K562 (cell line): Measurements from ENCODE around the gene ROBO2. TPM values are rescaled to one million over a fixed set of nuclear protein-coding genes. Genes with fewer than 3 reads are reported as not detected.

Source experiments
- ATAC-seq: fragments of 200-7000 bp; cut with Tn5 transposase; 3 replicates; pipeline ENCODE4 v1.9.1; 2020; ENCODE audit warnings: moderate library complexity
- BruUV-seq: library from RNA; stranded (reverse); fragments of 400-500 nt; replicated peaks from 2 replicates; lab custom pipeline; 2021; lab: Mats Ljungman, UMichigan
- CTCF ChIA-PET: fragments of 300-600 bp; formaldehyde crosslinking; extraction: SDS; loops from one replicate; lab custom pipeline; 2021; ENCODE audit warnings: low intra/inter-chr PET ratio; lab: Yijun Ruan, JAX
- POLR2A ChIA-PET: fragments of 300-600, 350-650 bp; sonication (Branson Sonifier 250); formaldehyde crosslinking; extraction: SDS; loops from one replicate; lab custom pipeline; 2021; ENCODE audit warnings: antibody characterized with exemption, inconsistent platforms; lab: Yijun Ruan, JAX
- DNase-seq, 4 experiments: peaks; one replicate each; pipeline versions ENCODE4 v3.0.0 to v3.0.0-alpha.2; 2011 to 2018; ENCODE audit warnings: low spot score in 3 of 4, mixed read lengths in 3 of 4; ENCODE audit errors: extremely low read depth in 1 of 4
- FAIRE-seq: peaks from 2 replicates; lab custom pipeline; 2011; peaks lifted over from hg19 to GRCh38; lab: Jason Lieb, UNC
- H2AFZ ChIP-seq: 2 replicates; pipeline ENCODE4 v1.6.0; 2011; ENCODE audit warnings: low read depth, low read length, control low read depth, inconsistent platforms
- H3K27ac ChIP-seq: fragments of 200-600 bp; 3 replicates; pipeline ENCODE4 v1.8.0; 2011; ENCODE audit warnings: low read depth, mild to moderate bottlenecking, control low read depth, inconsistent platforms, low read length, moderate library complexity, mixed read lengths; ENCODE audit errors: extremely low read depth
- H3K27me3 ChIP-seq, 2 experiments: fragments of 300-600 bp in 1 of 2; 2 replicates in 1 of 2; 3 replicates in 1 of 2; pipeline versions ENCODE4 v1.6.0 to v1.8.0; 2011; ENCODE audit warnings: inconsistent platforms in 2 of 2, low read length in 2 of 2, mild to moderate bottlenecking in 1 of 2, mixed read lengths in 1 of 2, moderate library complexity in 1 of 2; ENCODE audit not compliant: control insufficient read depth in 2 of 2, insufficient read depth in 2 of 2
- H3K36me3 ChIP-seq: fragments of 300-600 bp; 3 replicates; pipeline ENCODE4 v1.8.0; 2011; ENCODE audit warnings: mild to moderate bottlenecking, low read length, inconsistent platforms; ENCODE audit not compliant: control insufficient read depth, insufficient read depth
- H3K4me1 ChIP-seq, 2 experiments: fragments of 200-600 bp in 1 of 2; replicated peaks in 1 of 2; 2 replicates in 1 of 2; 3 replicates in 1 of 2; pipeline versions ENCODE4 v1.5.1 to v1.8.0; 2011; ENCODE audit warnings: inconsistent platforms in 2 of 2, low read length in 2 of 2, mild to moderate bottlenecking in 1 of 2, mixed read lengths in 1 of 2, moderate library complexity in 1 of 2; ENCODE audit not compliant: control insufficient read depth in 2 of 2, insufficient read depth in 2 of 2
- H3K4me2 ChIP-seq: 2 replicates; pipeline ENCODE4 v1.6.1; 2011; ENCODE audit warnings: low read length, control low read depth, inconsistent platforms, mixed read lengths; ENCODE audit not compliant: insufficient read depth
- H3K4me3 ChIP-seq: fragments of 200-600 bp; sonication (generic), shearing (Covaris generic); 2 replicates; pipeline ENCODE4 v1.5.1; 2016; ENCODE audit warnings: control low read depth, inconsistent platforms
- H3K79me2 ChIP-seq: fragments of 200-600 bp; 3 replicates; pipeline ENCODE4 v1.8.0; 2011; ENCODE audit warnings: low read length, inconsistent platforms; ENCODE audit not compliant: control insufficient read depth, insufficient read depth
- H3K9ac ChIP-seq, 2 experiments: 2 replicates each; pipeline versions ENCODE4 v1.6.0 to v1.6.1; 2011; ENCODE audit warnings: low read depth in 2 of 2, low read length in 2 of 2, control low read depth in 1 of 2, inconsistent platforms in 1 of 2, mild to moderate bottlenecking in 1 of 2, mixed read lengths in 1 of 2; ENCODE audit not compliant: insufficient read depth in 1 of 2
- H3K9me1 ChIP-seq: one replicate; pipeline ENCODE4 v1.6.0; 2011; ENCODE audit warnings: inconsistent platforms, mild to moderate bottlenecking, low read length, moderate library complexity; ENCODE audit not compliant: control insufficient read depth, insufficient read depth
- H3K9me3 ChIP-seq: replicated peaks from 2 replicates; pipeline ENCODE4 v1.5.1; 2011; ENCODE audit warnings: low read depth, low read length, inconsistent platforms; ENCODE audit not compliant: control insufficient read depth, insufficient read depth
- H4K20me1 ChIP-seq: replicated peaks from 2 replicates; pipeline ENCODE4 v1.6.1; 2011; ENCODE audit warnings: low read length, inconsistent platforms, mixed read lengths; ENCODE audit not compliant: control insufficient read depth, insufficient read depth
- BCL6 ChIP-seq: fragments of 250-450 bp; sonication (Bioruptor Pico); IDR thresholded peaks from 2 replicates; pipeline ENCODE4 v1.4.0; 2020
- CBFA2T3 ChIP-seq: fragments of 450-650 bp; IDR thresholded peaks from 2 replicates; pipeline ENCODE4 v1.6.1; 2017
- RFX1 ChIP-seq: fragments of 450-650 bp; IDR thresholded peaks from 2 replicates; pipeline ENCODE4 v1.6.1; 2016; ENCODE audit warnings: mild to moderate bottlenecking, moderate library complexity
- SMARCA4 ChIP-seq: fragments of 450-650 bp; IDR thresholded peaks from 2 replicates; pipeline ENCODE4 v1.6.1; 2016
- THRAP3 ChIP-seq: fragments of 450-650 bp; IDR thresholded peaks from 2 replicates; pipeline ENCODE4 v1.6.1; 2016; ENCODE audit warnings: mild to moderate bottlenecking, inconsistent platforms, borderline replicate concordance
- U2AF1 ChIP-seq: fragments of 200-400 bp; formaldehyde crosslinking; optimal IDR thresholded peaks from 2 replicates; pipeline ENCODE3; 2017; ENCODE audit warnings: mild to moderate bottlenecking, low read depth, low read length, moderate library complexity
- ZFP30 ChIP-seq: fragments of 250-450 bp; sonication (Bioruptor Pico); IDR thresholded peaks from 2 replicates; pipeline ENCODE4 v1.8.0; 2022; ENCODE audit warnings: moderate library complexity, mild to moderate bottlenecking, inconsistent platforms, borderline replicate concordance
- ZNF696 ChIP-seq: fragments of 250-450 bp; sonication (Bioruptor Pico); conservative IDR thresholded peaks from 2 replicates; pipeline ENCODE4 v1.4.0; 2020; ENCODE audit warnings: mild to moderate bottlenecking, moderate library complexity
- WGBS: fragments of 100-300 bp; shearing (Covaris generic); methylation state at CpG from one replicate; pipeline ENCODE4 v1.1.6; 2016; ENCODE audit warnings: low coverage, mixed read lengths; ENCODE audit not compliant: insufficient coverage; ENCODE audit errors: missing lambda C conversion rate; 5-methylcytosine and 5-hydroxymethylcytosine counted together
- in situ Hi-C: fragments of 300-500 bp; cut with MboI; formaldehyde crosslinking; loops from 4 replicates; pipeline ENCODE4 v1.15.0; 2018; ENCODE audit warnings: inconsistent platforms, mixed read lengths
- intact Hi-C: fragments of 100-400 bp; cut with micrococcal nuclease; formaldehyde crosslinking; loops from 2 replicates; pipeline ENCODE4 v1.14.2; 2022
- polyA plus RNA-seq, 8 experiments: library from polyadenylated mRNA; depleted of rRNA in 4 of 8; stranded (reverse) in 5 of 8; unstranded in 3 of 8; fragments of >200 nt; fragmentation: Nextera tagmentation in 2 of 8; fragmentation: Illumina TruSeq in 1 of 8; extraction: Ambion mirVana in 2 of 8; extraction: Trizol in 1 of 8; gene quantifications; 2 replicates each; pipeline versions ENCODE4 v1.2.1 to v1.2.3, GENCODE V29; 2011 to 2014; ENCODE audit warnings: inconsistent platforms in 1 of 8, missing spikeins in 1 of 8
- total RNA-seq, 7 experiments: library from RNA; depleted of rRNA in 6 of 7; stranded (reverse); fragments of >200 nt in 6 of 7; fragmentation: Illumina TruSeq in 2 of 7; extraction: Trizol in 2 of 7; gene quantifications; 2 replicates each; pipeline versions ENCODE4 v1.2.1 to v1.2.3, GENCODE V29; 2011 to 2021; ENCODE audit warnings: low replicate concordance in 1 of 7
- TF ChIP-seq, protein P1 (sequence below): fragments of 450-650 bp; IDR thresholded peaks from 2 replicates; pipeline ENCODE4 v1.6.1; 2016; ENCODE audit warnings: missing biosample characterization, missing genetic modification characterization
- TF ChIP-seq, protein P2 (sequence below): sonication (generic); formaldehyde crosslinking; IDR thresholded peaks from 2 replicates; pipeline ENCODE4 v1.8.1; 2022; ENCODE audit warnings: missing genetic modification reagents
- TF ChIP-seq, protein P3 (sequence below): fragments of 250-450 bp; sonication (Bioruptor Pico); IDR thresholded peaks from 2 replicates; pipeline ENCODE4 v1.8.0; 2021; ENCODE audit warnings: borderline replicate concordance, mild to moderate bottlenecking, moderate library complexity; ENCODE audit not compliant: poor library complexity, severe bottlenecking

The ROBO2 gene
- total and polyA plus RNA-seq, 9 of the 15 experiments (the other 6 are each of a cell fraction or from before 2014, with no cell fraction given): 0.84 to 3.0 (median 1.7) TPM

DNA sequence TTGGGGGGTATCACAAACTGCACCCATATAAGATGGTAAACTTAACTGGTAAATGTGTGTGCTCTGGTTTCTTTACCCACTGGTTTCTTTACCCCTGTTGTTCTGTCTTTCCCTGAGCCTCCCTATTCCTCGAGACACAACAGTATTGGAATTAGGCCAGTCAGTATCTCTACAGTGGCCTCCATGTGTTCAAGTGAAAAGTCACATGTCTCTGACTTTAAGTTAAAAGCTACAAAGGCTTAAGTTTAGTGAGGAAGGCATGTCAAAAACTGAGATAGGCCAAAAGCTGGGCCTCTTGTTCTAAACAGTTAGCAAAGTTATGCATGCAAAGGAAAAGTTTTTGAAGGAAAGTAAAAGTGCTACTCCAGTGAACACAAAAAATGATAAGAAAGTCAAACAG lies 513.3 kb downstream of the ROBO2 start:
- intact Hi-C loops: no loop called here
- Histone ChIP-seq H3K27me3 (no peaks in the 10 kb centered on the region), H3K27ac (no peak overlapping the region), H3K4me1 (no peaks in the 10 kb centered on the region), H3K9me1 (no peaks in the 10 kb centered on the region), H3K79me2 (no peaks in the 10 kb centered on the region), H2AFZ (no peak overlapping the region), H3K36me3 (no peaks in the 10 kb centered on the region), H3K9me3 (no peaks in the 10 kb centered on the region), H3K9ac (no peak overlapping the region), H3K4me3 (no peak overlapping the region), H3K4me2 (no peak overlapping the region), H4K20me1 (no peaks in the 10 kb centered on the region)
- 9% methylated on average over 1 of the region's 1 CpG for WGBS
- DNase-seq (no peak), ATAC-seq (no peak), FAIRE-seq (no peak)
- TF ChIP-seq, protein P1, sequence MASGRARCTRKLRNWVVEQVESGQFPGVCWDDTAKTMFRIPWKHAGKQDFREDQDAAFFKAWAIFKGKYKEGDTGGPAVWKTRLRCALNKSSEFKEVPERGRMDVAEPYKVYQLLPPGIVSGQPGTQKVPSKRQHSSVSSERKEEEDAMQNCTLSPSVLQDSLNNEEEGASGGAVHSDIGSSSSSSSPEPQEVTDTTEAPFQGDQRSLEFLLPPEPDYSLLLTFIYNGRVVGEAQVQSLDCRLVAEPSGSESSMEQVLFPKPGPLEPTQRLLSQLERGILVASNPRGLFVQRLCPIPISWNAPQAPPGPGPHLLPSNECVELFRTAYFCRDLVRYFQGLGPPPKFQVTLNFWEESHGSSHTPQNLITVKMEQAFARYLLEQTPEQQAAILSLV: no peak
- TF ChIP-seq CBFA2T3: no peak
- no peak for TF ChIP-seq BCL6 (CRISPR knock-in tag)
- no peak for TF ChIP-seq THRAP3
- TF ChIP-seq, protein P2, sequence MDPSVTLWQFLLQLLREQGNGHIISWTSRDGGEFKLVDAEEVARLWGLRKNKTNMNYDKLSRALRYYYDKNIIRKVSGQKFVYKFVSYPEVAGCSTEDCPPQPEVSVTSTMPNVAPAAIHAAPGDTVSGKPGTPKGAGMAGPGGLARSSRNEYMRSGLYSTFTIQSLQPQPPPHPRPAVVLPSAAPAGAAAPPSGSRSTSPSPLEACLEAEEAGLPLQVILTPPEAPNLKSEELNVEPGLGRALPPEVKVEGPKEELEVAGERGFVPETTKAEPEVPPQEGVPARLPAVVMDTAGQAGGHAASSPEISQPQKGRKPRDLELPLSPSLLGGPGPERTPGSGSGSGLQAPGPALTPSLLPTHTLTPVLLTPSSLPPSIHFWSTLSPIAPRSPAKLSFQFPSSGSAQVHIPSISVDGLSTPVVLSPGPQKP (CRISPR knock-in tag): no peak
- no peak for TF ChIP-seq ZNF696 (CRISPR knock-in tag)
- TF ChIP-seq, protein P3, sequence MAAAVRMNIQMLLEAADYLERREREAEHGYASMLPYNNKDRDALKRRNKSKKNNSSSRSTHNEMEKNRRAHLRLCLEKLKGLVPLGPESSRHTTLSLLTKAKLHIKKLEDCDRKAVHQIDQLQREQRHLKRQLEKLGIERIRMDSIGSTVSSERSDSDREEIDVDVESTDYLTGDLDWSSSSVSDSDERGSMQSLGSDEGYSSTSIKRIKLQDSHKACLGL (CRISPR knock-in tag): no peak
- no peak for TF ChIP-seq U2AF1
- TF ChIP-seq SMARCA4: no peak
- TF ChIP-seq RFX1: no peak
- TF ChIP-seq ZFP30 (CRISPR knock-in tag): no peak
- BruUV-seq: no TSS peak
- ChIA-PET CTCF (no interaction called here), POLR2A (no interaction called here)
- in situ Hi-C loops: no loop called here
